CMK (cell line): ENCODE results near the gene KRTAP10-8.
"Not testable (repeated sequence)": the region's sequence is repeated elsewhere in the genome, so short reads cannot be mapped to it uniquely, and the experiment has no call there.

ENCODE experiments used
- DNase-seq: peaks from one replicate; pipeline ENCODE4 v3.0.0-alpha.2; 2010; ENCODE audit warnings: low read depth

Gene KRTAP10-8

DNA sequence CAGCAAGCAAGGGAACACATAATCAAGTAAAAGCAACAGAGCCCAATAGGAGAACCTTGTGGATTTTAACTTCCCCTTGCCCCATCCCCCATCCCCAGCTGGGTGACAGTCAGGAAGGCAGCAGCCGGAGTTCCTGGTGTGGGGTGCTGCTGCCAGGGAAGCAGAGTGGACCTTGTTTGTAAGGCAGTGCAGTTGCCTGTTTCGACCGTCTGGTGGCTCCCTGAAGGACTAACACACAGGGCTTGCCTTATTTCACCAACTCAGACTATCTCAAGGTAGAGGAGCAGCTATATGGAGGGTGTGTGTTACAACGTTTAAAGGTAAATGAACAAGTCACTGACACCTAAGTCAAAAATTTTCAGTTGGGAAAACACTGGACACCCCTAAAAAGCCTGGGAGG is 6.6 kb downstream of the KRTAP10-8 start:
- no peak for DNase-seq

DNA sequence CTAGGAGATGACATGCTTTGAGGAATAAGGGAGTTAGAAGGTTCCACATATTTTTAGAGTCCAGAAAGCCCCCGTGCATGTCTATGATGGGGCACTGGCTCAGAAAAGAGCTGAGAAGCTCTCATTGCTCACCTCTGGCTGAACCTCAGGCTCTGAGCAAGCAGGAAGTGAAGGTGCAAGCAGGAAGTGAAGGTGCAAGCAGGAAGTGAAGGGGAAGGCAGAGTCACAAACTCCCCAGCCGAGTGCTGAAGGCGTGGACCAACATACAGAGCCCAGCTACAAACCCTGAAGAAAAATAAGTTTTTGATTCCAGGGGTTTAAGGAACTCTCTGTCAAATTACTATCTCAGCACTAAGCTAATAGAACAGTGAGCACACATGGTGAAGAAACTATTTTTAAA is 7.0 kb downstream of the KRTAP10-8 start:
- no peak for DNase-seq

DNA sequence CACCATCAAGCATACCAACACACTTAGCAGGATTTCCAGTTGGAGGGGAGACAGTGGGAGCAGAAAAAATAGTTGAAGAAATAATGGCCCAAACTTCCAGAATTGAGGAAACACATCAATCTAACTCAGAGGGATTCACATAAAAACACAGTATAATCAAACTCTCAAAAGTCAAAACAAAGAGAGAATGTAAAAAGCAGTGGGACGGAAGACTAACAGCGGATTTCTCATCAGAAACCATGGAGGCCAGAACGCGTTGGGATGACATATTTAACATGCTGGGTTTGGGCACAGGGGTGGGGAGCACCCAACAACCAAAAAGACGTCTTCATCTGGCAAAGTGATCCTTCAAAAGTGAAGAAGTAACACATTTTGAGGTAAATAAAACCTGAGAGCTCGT is 8.0 kb downstream of the KRTAP10-8 start:
- DNase-seq: no peak

DNA sequence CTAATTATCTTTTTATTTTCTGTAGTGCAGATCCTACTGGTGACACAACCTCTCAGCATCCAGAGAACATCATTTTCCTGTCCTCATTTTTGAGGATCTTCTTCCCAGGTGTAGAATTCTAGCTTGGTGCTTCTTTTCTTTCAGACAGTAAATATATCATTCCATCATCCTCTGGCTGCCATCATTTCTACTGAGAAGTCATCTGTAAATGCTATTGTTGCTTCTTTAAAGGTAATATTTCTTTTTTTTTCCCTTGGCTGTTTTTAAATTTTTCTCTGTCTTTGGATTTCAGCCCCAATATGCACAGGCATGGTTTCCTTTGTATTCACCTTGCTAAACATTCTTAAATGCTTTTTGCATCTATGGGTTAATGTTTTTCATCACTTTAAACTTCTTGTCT is 11.7 kb downstream of the KRTAP10-8 start:
- no peak for DNase-seq

DNA sequence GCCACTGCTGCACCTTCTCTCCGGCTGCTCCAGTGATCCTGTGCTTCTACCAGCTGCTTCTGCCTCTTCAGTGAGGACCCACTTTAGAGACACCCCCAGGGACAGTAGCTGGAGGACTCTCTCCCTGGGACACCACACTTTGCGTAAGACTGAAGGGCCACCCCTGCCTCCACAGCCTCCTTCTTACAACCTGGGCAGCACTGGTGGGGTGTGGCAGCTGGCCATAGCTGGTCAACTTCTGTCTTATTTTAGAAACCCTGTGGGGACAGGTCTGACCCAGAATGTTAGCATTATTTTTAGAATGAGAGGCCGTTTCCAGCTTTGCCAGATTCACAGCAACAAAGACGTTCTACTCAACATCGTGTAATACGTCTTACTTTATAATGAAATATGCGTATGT is 13.9 kb downstream of the KRTAP10-8 start:
- no peak for DNase-seq

DNA sequence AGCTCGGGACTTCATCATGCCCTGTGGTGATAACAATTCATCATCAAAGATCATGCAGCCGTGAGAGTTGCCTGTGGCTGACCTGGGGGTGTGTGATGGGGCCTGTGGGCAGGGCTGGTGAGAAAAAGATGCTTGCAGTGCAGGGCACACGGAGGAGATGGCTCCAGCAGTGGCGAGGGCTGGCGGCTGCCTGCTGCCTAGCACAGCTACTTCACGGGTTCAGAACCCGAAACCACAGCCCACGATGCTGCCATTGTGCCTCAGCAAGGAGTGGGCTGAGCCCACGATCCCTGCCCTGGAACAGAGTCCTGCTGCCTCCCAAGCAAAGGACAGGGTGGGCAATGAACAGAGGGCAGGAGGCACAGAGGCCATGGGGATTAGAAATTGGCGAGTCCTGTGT is 14.4 kb downstream of the KRTAP10-8 start:
- DNase-seq: no peak

DNA sequence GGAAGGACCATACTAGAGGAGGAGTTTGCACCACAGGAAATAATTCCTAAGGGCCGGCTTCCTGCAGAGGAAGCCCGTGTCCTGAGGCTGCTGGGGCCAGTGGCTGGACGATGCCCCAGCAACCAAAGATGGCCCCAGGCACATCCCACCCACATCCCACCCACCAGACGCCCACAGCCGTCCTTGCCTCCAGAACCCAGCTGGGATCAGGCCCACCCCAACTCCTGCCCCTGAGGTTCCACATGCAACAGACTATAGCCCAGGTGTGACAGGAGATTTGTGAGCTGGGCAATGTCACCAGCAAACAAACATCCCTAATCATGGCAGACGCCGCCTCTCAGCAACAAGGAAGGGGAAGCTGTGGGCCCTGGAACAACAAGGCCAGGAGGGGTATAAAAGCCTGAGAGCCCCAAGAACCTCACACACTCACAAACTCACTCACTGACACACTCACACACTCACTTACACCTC is 14.8 kb downstream of the KRTAP10-8 start, which contains the start of gene KRTAP10-9:
Gene KRTAP10-9 (plus strand): TSS at position 421 of the 471 bp plus-strand sequence. CDS start 79 bp downstream, outside the sequence.
- no peak for DNase-seq

DNA sequence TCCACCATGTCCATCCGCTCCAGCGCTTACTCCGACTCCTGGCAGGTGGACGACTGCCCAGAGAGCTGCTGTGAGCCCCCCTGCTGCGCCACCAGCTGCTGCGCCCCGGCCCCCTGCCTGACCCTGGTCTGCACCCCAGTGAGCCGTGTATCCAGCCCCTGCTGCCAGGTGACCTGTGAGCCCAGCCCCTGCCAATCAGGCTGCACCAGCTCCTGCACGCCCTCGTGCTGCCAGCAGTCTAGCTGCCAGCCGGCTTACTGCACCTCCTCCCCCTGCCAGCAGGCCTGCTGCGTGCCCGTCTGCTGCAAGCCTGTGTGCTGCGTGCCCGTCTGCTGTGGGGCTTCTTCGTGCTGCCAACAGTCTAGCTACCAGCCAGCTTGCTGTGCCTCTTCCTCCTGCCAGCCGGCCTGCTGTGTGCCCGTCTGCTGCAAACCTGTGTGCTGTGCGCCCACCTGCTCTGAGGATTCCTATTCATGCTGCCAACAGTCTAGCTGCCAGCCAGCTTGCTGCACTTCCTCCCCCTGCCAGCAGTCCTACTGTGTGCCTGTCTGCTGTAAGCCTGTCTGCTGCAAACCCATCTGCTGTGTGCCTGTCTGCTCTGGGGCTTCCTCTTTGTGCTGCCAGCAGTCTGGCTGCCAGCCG is 15.4 kb downstream of the KRTAP10-8 start:
- not testable (repeated sequence) for DNase-seq

DNA sequence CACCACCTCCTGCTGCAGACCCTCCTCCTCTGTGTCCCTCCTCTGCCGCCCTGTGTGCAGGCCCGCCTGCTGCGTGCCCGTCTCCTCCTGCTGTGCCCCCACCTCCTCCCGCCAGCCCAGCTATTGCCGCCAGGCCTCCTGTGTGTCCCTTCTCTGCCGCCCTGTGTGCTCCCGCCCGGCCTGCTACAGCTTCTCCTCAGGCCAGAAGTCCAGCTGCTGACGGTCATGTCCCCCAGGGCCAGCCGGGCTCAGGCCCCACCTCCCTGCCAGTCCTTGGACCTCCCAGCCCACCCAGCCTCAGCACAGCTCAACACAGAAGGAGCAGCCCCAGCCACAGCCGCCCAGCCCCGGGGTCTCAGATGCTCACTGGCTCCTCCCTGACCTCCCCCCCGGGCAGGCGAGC is 16.0 kb downstream of the KRTAP10-8 start:
- DNase-seq: not testable (repeated sequence)

DNA sequence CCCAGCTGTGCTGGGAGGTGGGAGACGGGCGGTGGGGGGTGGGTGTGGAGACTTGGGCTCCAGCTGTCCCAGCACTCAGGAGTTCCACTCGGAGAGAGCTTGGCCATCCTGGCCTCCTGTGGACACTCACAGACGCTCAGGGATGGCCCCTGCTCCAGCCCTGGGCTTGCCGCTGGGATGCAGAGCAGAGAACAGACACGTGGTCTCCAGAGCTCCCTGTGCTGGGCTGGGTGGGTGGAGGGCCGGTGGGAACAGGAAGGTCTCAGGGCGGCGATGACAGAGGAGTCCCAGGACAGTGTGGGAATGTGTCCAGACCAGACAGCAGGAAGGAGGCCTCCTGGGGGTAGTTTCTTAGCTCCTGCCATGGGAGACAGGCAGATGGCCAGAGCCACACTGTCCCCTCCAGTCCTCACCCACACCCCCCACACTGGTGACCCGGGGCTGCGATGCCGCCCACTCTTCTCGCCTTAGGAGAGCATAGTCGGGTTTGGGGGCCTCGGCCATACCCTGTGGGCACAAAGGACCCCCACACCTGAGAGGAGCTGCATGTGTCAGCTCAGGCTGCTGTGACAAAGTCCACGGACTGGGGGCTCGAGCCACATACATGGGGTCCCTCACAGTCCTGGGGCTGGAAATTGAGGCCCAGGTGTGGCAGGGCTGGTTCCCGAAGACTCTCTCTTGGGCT is 17.0 kb downstream of the KRTAP10-8 start:
- DNase-seq: no peak

DNA sequence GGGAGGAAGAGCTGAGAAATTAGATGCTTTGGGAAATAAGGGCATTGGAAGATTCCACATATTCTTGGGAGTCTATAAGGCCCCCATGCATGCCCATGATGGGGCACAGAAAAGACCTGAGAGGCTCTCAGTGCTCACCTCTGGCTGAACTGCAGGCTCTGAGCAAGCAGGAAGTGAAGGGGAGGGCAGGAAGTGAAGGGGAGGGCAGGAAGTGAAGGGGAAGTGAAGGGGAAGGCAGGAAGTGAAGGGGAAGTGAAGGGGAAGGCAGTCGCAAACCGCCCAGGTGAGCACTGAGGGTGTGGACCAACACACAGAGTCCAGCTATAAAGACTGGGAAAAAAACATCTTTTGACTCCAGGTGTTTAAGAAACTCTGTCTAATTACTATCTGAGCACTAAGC is 18.6 kb downstream of the KRTAP10-8 start:
- no peak for DNase-seq

DNA sequence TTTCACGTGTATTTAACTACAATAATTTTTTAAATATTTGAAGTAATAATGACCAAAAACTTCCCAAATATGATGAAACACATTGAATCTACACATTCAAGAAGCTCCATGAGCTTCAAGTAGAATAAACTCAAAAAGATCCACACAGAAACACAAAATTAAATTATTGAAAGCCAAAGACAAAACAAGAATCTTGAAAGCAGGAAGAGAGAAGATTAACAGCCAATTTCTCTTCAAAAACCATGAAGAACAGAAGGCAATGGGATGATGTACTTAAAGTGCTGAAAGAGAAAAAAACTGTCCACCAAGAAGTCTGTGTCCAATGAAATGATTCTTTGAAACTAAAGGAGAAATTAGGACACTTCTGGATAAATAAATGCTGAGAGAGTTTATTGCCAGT is 20.2 kb downstream of the KRTAP10-8 start:
- DNase-seq: no peak

DNA sequence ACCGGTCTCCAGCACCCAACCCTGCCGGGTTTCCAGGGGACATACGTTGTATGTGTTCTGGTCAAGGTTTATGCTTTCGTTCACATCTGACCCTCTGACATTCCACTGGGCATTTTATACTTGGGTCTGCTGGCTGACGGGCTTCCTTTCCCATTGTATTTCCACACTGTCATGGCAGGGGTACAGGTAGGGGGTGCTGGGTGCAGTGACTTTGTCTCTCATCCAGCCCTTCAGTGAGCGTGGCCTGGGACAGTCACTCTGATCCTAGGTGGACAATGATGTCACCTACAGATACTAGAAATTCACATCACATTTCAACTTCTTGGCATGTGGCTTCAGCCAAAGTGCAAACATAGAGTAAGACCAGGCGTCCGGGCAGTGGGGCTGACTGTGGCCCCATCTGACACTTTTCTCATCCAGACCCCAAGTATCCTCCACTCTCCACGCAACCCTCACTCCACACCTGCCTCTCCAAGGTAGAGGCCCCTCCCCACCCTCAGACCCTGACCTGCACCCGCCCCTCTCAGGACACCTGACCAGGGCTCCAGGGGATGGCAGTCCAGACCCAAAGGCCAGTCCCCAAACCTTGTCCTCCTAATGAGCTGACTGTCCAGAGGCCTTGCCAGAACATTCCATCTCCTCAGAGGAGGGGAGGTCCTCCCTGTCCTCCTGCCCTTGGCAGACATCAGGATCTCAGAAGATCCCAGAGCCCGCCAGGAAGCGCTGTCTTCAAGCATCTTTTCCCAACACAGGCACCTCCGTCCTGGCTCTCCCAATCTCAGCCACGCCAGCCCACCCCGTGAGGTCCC is 24.5 kb downstream of the KRTAP10-8 start:
- no peak for DNase-seq

DNA sequence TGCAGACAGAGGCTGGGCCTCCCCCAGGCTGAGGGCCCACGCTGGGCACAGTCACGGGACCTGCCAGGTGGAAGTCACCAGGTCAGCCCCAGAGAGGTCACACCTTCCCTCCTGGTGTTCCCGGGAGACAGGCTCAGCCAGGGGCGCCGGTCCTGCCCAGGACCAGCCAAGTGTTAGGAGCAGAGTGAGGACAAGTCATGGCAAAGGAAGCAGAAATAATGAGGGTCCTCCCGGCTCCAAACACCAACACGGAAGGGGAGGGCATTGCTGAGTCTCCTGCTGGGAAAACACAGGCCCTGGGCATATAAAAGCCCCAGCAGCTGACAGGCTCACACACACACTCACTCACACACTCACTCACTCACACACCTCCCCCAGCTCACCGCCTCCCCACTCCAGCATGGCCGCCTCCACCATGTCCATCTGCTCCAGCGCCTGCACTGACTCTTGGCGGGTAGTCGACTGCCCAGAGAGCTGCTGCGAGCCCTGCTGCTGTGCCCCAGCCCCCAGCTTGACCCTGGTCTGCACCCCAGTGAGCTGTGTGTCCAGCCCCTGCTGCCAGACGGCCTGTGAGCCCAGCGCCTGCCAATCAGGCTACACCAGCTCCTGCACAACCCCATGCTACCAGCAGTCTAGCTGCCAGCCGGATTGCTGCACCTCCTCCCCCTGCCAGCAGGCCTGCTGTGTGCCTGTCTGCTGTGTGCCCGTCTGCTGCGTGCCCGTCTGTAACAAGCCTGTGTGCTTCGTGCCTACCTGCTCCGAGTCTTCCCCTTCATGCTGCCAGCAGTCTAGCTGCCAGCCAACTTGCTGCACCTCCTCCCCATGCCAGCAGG is 25.4 kb downstream of the KRTAP10-8 start, which contains the start of gene KRTAP10-10:
Gene KRTAP10-10 (plus strand): TSS at position 339 of the 833 bp plus-strand sequence. CDS start 62 bp downstream, at position 401.
- no peak for DNase-seq

DNA sequence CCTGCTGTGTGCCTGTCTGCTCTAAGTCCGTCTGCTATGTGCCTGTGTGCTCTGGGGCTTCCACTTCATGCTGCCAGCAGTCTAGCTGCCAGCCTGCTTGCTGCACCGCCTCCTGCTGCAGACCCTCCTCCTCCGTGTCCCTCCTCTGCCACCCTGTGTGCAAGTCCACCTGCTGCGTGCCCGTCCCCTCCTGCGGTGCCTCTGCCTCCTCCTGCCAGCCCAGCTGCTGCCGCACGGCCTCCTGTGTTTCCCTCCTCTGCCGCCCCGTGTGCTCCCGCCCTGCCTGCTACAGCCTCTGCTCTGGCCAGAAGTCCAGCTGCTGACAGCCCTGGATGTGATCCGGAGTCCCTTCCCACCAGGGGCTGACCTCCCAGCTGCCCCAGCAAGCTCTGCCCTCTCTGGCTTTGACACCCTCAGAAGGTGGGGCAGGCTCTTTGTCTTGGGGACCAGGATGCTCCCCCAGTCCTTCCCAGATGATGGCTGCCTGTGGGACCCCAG is 26.0 kb downstream of the KRTAP10-8 start:
- not testable (repeated sequence) for DNase-seq

DNA sequence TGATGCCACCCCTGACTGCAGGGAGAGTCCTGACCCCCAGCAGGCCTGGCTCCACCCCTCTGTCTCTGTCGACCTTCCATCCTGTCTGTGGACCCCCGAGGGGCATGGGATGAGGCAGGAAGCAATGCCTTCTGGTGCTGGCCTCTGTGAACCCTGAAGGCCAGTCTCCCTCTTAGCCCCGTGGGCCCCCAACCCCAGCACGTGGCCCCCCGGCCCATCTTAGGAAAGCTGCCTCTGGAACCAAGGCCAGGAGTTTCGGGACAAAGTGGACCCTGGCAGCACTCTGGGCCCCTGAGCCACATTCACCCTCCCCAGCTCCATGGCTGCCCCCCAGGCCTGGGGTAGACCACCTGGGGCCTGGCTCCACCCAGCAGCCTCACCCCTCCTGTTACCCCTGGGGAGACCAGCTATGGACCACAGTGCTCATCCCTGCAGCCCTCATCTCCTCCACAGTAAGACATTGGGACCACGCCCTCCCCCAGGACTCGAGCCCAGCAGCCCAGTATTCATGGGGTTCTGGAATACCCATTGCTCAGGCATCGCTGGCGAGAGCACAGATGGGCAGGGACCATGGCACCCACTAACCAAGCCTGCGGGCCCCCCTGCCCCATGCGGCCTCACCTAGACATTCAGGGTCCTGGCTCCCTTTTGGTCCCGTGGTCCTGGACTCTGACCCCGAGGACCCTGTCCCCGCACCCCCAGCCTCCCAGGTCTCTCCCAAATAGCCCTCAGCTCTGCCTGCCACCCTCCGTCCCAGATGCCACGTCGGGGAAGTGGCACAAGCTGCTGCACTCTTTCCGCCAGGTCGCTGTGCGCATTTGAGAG is 26.8 kb downstream of the KRTAP10-8 start:
- DNase-seq: not testable (repeated sequence)

DNA sequence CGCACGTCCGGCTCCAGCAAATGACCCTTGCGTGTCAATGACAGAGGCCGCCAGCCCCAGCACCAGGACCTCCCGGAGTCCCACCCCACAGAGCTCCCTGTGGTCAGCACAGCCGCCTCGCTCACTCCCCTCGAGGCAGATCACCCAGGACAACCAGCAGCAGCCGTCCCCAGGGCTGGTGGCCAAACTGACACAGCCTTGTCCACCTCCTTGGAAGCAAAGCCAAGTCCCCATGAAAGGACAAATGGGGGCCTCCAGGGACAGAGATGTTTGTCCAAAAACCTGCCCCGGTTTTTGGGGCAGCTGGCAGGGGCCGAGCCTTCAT is 27.4 kb downstream of the KRTAP10-8 start:
- no peak for DNase-seq

DNA sequence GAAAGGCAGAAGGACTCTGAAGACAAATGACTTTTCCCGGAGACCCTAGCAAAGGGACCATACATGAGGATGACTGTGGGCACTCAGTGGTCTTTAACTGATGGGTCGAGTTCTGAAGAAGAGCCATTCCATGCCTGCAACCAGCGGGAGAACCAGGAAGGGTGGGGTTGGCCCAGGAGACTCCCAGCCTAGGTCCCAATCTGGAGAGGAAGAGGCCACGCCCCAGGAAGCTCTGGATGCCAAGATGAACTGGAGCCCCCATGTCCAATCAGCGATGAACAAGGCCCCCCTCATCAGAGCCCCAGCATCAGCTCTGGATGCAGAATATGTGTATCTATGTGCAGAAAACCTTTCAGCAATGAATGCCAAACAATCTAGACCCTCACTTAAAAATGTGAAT is 28.9 kb downstream of the KRTAP10-8 start:
- DNase-seq: no peak

DNA sequence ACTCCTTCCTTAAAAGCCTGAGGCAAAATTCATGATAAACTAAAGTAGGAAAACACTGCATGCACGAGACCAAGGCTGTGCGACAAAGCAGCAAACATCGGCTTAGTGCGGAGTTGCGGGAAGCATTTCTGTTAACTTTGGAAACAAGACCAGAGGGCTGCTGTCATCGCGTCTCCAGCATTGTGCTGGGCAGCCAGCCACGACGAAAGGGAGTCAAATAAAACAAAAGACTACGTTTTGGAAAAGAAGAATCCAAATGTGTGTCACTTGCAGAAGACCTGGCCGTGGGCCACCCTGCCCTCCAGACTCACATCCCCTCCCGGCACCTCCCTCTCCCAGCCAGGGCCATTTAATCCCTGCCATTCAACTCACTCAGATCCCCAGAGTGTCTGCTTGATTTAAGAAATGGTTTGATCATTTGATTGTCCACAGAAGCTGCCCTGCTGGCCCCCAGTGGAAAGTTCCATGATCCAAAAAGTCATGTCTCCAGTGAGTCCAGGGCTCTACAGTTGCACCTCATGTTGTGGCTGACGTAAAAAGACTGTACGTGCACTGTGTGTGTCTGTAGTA is 31.9 kb downstream of the KRTAP10-8 start:
- no peak for DNase-seq

DNA sequence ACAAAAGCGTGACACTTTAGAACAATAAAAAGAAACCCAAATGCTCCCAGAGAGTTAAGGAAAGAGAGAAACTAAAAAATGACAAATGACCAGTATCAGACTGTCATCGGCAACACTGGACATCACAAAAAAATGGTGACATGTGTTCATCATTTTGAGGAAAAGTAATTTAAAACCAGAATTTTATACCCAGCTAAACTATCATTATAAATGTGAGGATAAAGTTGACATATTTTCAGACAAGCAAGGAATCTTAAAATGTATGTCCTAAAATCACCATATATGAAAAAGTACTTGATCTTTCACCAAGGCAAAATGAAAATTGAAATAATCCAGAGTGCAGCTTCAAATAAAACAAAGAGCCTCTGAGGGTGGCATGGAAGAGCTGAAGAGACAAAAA is 33.0 kb downstream of the KRTAP10-8 start:
- no peak for DNase-seq
